Measurements from ENCODE around the gene BCAT1. TPM values are rescaled to one million over a fixed set of nuclear protein-coding genes. Genes with fewer than 3 reads are reported as not detected.

Gene BCAT1
- total RNA-seq, 1 experiment from 2014 or later = 0.74 TPM

- CTCF ChIA-PET = no interaction called here
- TF ChIP-seq POLR2A (IDR thresholded peaks at IDR 0.05; ENCODE audit: borderline replicate concordance, extremely low read depth, insufficient read depth, insufficient read length) (no peak), CBX3 (IDR thresholded peaks at IDR 0.05; ENCODE audit: low read depth) (no peak), YY1 (IDR thresholded peaks at IDR 0.05; ENCODE audit: extremely low read depth, insufficient replicate concordance, low read depth, low read length) (no peak), ZFX (IDR thresholded peaks at IDR 0.05) (no peak), REST (IDR thresholded peaks at IDR 0.05; ENCODE audit: low read depth) (no peak), CEBPB (IDR thresholded peaks at IDR 0.05; ENCODE audit: low read depth) (no peak), RAD21 (IDR thresholded peaks at IDR 0.05; ENCODE audit: low read depth) (no peak), EZH2 (IDR thresholded peaks at IDR 0.05) (no peak), POLR2AphosphoS5 (IDR thresholded peaks at IDR 0.05; ENCODE audit: low read depth, low read length) (no peak), SP1 (IDR thresholded peaks at IDR 0.05; ENCODE audit: low read depth) (no peak), EZH2phosphoT487 (IDR thresholded peaks at IDR 0.05; ENCODE audit: borderline replicate concordance) (no peak), JUND (IDR thresholded peaks at IDR 0.05) (no peak)
- TF ChIP-seq, protein P1, sequence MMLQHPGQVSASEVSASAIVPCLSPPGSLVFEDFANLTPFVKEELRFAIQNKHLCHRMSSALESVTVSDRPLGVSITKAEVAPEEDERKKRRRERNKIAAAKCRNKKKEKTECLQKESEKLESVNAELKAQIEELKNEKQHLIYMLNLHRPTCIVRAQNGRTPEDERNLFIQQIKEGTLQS (IDR thresholded peaks at IDR 0.05) = no peak
- TF ChIP-seq, protein P2, sequence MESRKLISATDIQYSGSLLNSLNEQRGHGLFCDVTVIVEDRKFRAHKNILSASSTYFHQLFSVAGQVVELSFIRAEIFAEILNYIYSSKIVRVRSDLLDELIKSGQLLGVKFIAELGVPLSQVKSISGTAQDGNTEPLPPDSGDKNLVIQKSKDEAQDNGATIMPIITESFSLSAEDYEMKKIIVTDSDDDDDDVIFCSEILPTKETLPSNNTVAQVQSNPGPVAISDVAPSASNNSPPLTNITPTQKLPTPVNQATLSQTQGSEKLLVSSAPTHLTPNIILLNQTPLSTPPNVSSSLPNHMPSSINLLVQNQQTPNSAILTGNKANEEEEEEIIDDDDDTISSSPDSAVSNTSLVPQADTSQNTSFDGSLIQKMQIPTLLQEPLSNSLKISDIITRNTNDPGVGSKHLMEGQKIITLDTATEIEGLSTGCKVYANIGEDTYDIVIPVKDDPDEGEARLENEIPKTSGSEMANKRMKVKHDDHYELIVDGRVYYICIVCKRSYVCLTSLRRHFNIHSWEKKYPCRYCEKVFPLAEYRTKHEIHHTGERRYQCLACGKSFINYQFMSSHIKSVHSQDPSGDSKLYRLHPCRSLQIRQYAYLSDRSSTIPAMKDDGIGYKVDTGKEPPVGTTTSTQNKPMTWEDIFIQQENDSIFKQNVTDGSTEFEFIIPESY (IDR thresholded peaks at IDR 0.05; ENCODE audit: extremely low read depth, insufficient replicate concordance, low read length) = no peak
- TF ChIP-seq, protein P3, sequence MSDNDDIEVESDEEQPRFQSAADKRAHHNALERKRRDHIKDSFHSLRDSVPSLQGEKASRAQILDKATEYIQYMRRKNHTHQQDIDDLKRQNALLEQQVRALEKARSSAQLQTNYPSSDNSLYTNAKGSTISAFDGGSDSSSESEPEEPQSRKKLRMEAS (IDR thresholded peaks at IDR 0.05) = no peak
- intact Hi-C loops (cut with micrococcal nuclease) = no loop called here
- no peaks in the 10 kb centered on the region for H3K79me2 ChIP-seq (ENCODE audit: insufficient read depth, low read length)
- H2AFZ ChIP-seq (ENCODE audit: low read depth, low read length, poor library complexity, severe bottlenecking) = no peak overlapping the region
- H3K4me1 ChIP-seq (ENCODE audit: control insufficient read depth in 1 of 2, insufficient read depth in 2 of 2, low read length in 2 of 2) = no peaks in the 10 kb centered on the region
- H3K4me2 ChIP-seq (ENCODE audit: low read length) = no peak overlapping the region
- no peak overlapping the region for H3K4me3 ChIP-seq (replicated peaks in 1 of 2; ENCODE audit: low read depth in 1 of 2, low read length in 2 of 2)
- H3K9me3 ChIP-seq (ENCODE audit: control insufficient read depth in 1 of 2, insufficient read depth in 1 of 2, low read depth in 1 of 2, low read length in 2 of 2) = no peaks in the 10 kb centered on the region; a peak in 1 of 4 replicates
- ATAC-seq (no peak), DNase-seq (ENCODE audit: low read depth, low spot score) (no peak)
- POLR2A ChIA-PET = no interaction called here
- H3K36me3 ChIP-seq (ENCODE audit: control insufficient read depth in 1 of 2, insufficient read depth in 2 of 2, low read length in 2 of 2) = no peaks in the 10 kb centered on the region
- no peak overlapping the region for H3K9ac ChIP-seq (ENCODE audit: low read length)
- no peaks in the 10 kb centered on the region for H3K27me3 ChIP-seq (ENCODE audit: insufficient read depth, low read length)
- RAD21 ChIA-PET (ENCODE audit: low non-redundant PET in 1 of 2, low total read pairs in 2 of 2, uncharacterized antibody in 2 of 2, unreplicated experiment in 2 of 2) = no interaction called here
- H3K27ac ChIP-seq (ENCODE audit: low read depth, low read length) = no peak overlapping the region
- no TSS peak for BruUV-seq (replicated peaks)
- H4K20me1 ChIP-seq (ENCODE audit: insufficient read depth) = no peaks in the 10 kb centered on the region
- no peaks in the 10 kb centered on the region for H3K9me2 ChIP-seq (ENCODE audit: insufficient read depth)
These were observed 174.9 kb downstream of the BCAT1 start for GRCh38 chr12:24773996-24774395.

All from HCT116 (cell line).